Measurements from ENCODE around the gene ADARB2. TPM values are rescaled to one million over a fixed set of nuclear protein-coding genes. Genes with fewer than 3 reads are reported as not detected.

ADARB2 gene
- total RNA-seq, 2 donors from 2014 or later = 8.0 to 12.2 TPM

DNA sequence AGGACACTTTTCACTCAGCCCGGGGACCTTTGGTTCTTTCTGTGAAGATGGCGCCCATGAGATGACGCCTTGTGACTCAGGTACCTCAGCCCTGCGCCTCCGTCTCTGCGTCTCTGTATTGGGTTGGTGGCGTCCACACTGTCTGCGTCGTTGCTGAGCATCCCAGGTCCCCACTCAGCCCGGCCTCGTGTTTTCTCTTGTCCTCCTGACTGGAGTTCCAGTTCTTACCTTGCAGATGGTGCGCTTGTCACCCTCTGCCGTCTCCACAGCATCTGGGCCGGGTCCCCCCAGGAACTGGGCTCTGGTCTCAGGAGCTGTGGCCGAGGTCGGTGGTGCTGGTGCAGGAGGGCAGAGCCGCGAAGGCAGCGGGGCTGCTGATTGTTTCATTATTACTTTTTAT, 530.7 kb downstream of the ADARB2 start:
- H3K27ac ChIP-seq = no peak overlapping the region

GRCh38 chr10:1206101-1206500, 531.2 kb downstream of the ADARB2 start:
- Histone ChIP-seq H3K27me3 (no peaks in the 10 kb centered on the region), H3K9me3 (no peaks in the 10 kb centered on the region), H3K4me1 (no peaks in the 10 kb centered on the region), H3K4me3 (no peak overlapping the region), H3K36me3 (replicated peaks in 1 of 2; ENCODE audit: insufficient read depth in 1 of 2, low read depth in 2 of 2) (no peaks in the 10 kb centered on the region), H3K27ac (no peak overlapping the region)
- TF ChIP-seq POLR2A (IDR thresholded peaks at IDR 0.05) (no peak), CTCF (IDR thresholded peaks at IDR 0.05) (no peak)
- intact Hi-C loops (cut with DNase I) = no loop called here
- ATAC-seq (no peak), DNase-seq (no peak)
- WGBS, 2 donors = 74 to 85% methylated on average over 15 to 23 of the region's 23 CpGs

More for the DNA sequence above, 530.7 kb downstream of the ADARB2 start:
- H3K27me3 ChIP-seq = no peaks in the 10 kb centered on the region
- ATAC-seq (no peak), DNase-seq (no peak)
- no peaks in the 10 kb centered on the region for H3K4me1 ChIP-seq
- no peaks in the 10 kb centered on the region for H3K36me3 ChIP-seq (replicated peaks in 1 of 2; ENCODE audit: insufficient read depth in 1 of 2, low read depth in 2 of 2)
- TF ChIP-seq CTCF (IDR thresholded peaks at IDR 0.05) = no peak
- intact Hi-C loops (cut with DNase I) = no loop called here
- WGBS, 2 donors = 84 to 93% methylated on average over 19 of the region's 19 CpGs
- H3K9me3 ChIP-seq = no peaks in the 10 kb centered on the region
- no peak overlapping the region for H3K4me3 ChIP-seq

DNA sequence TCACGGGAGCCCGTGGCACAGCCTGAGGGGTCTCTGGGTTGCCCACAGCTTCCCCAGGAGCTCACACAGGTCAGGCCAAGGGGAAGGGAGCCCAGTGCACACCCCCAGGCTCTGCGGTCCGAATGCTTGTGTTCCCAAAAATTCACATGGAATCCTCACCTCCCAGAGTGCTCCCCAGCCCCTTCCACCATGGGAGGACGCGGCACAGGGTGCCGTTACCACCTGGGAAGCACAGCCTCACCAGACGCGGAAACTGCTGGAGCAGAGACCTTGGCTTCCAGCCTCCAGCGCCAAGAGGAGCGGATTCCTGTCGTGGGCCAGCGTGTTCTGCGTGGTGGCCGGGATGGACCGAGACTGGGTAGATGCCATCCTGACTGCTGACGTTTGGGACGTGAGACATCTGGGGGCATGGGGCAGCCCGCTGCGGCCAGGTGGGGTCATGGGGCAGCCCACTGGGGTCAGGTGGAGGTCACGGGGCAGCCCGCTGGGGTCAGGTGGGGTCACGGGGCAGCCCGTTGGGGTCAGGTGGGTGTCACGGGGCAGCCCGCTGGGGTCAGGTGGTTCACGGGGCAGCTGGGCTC, 531.8 kb downstream of the ADARB2 start:
- no peak for TF ChIP-seq POLR2A (IDR thresholded peaks at IDR 0.05)
- TF ChIP-seq CTCF (IDR thresholded peaks at IDR 0.05) = no peak
- ATAC-seq = no peak
- Histone ChIP-seq H3K27me3 (no peaks in the 10 kb centered on the region), H3K9me3 (no peaks in the 10 kb centered on the region), H3K4me1 (no peaks in the 10 kb centered on the region), H3K36me3 (replicated peaks in 1 of 2; ENCODE audit: insufficient read depth in 1 of 2, low read depth in 2 of 2) (no peaks in the 10 kb centered on the region), H3K4me3 (no peak overlapping the region), H3K27ac (no peak overlapping the region)
- 65 to 81% methylated on average over 7 to 25 of the region's 27 CpGs for WGBS, 2 donors
- DNase-seq = no peak
- intact Hi-C loops (cut with DNase I) = no loop called here

DNA sequence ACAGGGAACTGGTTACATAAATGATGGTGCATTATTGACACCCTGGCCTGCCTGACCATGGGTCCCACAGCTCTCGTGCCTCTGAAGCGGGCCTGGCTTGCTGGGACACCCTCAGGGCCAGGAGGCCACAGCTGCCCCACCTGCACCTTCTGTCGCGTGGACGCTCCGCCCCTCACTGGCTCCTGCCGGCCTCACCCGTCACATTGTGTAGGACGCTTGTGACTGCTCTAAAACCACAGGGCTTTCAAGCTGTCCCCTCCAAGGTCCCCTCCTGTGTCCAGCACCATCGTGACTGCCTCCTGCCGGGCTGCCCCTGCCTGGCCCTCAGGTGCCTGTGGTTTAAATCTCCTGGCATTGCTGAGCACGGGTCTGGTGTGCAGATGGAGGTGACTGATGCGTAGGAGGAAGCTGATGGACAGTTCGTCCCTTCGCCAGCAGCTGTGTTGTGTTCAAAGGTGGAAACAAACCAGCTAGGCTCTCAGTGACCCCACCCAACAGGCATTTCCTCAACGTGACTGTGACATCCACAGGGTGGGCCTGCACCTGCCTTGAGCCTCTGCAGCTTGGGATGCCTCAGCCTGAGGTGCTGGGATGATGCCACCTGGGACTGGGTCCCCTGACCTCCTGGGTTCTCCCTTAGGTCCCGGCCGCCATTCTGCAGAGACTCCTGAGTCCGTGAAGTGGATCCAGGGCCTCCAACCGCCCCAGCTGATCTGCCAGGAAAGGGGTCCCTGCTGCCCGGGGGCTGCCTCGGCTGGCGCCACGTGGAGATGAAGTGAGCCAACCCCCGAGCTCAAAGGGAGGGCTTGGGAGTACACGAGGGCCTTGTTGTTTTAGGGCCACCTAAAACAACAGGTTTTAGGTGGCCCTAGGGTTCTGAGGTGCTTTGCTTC, 532.6 kb downstream of the ADARB2 start:
- intact Hi-C loops (cut with DNase I) = no loop called here
- Histone ChIP-seq H3K4me3 (no peak overlapping the region), H3K9me3 (no peaks in the 10 kb centered on the region), H3K27me3 (no peaks in the 10 kb centered on the region), H3K4me1 (no peaks in the 10 kb centered on the region), H3K27ac (no peak overlapping the region), H3K36me3 (replicated peaks in 1 of 2; ENCODE audit: insufficient read depth in 1 of 2, low read depth in 2 of 2) (no peaks in the 10 kb centered on the region)
- 79 to 80% methylated on average over 11 to 24 of the region's 26 CpGs for WGBS, 2 donors
- no peak for TF ChIP-seq POLR2A (IDR thresholded peaks at IDR 0.05)
- no peak for TF ChIP-seq CTCF (IDR thresholded peaks at IDR 0.05)
- ATAC-seq (no peak), DNase-seq (no peak)
